ENCODE results near the gene UVRAG. TPM values are rescaled to one million over a fixed set of nuclear protein-coding genes. Genes with fewer than 3 reads are reported as not detected.

UVRAG gene
- total RNA-seq, 4 donors from 2014 or later, result 27.1 to 35.9 (median 31.0) TPM

- Histone ChIP-seq H3K4me1 (no peaks in the 10 kb centered on the region), H3K27me3 (no peaks in the 10 kb centered on the region), H3K9me3 (no peaks in the 10 kb centered on the region), H3K27ac (no peak overlapping the region), H3K4me3 (replicated peaks in 1 of 3) (no peak overlapping the region), H3K36me3 (no peaks in the 10 kb centered on the region)
- intact Hi-C loops (cut with DNase I), result no loop called here
- no peak for DNase-seq
- no peak for TF ChIP-seq CTCF (IDR thresholded peaks at IDR 0.05)
- no peak for TF ChIP-seq POLR2A (IDR thresholded peaks at IDR 0.05)
- 71 to 87% methylated on average over 5 to 13 of the region's 13 CpGs for WGBS, 2 donors
These were observed 357.6 kb downstream of the UVRAG start for GRCh38 chr11:76172583-76172982.

- WGBS, 2 donors, result 91 to 92% methylated on average over 8 of the region's 8 CpGs
- Histone ChIP-seq H3K4me3 (replicated peaks in 1 of 3) (no peak overlapping the region), H3K36me3 (no peaks in the 10 kb centered on the region), H3K4me1 (no peaks in the 10 kb centered on the region), H3K27me3 (no peaks in the 10 kb centered on the region), H3K27ac (no peak overlapping the region), H3K9me3 (no peaks in the 10 kb centered on the region)
- intact Hi-C loops (cut with DNase I), result no loop called here
- TF ChIP-seq POLR2A (IDR thresholded peaks at IDR 0.05), result no peak
- TF ChIP-seq CTCF (IDR thresholded peaks at IDR 0.05), result no peak
- no peak for DNase-seq
These were observed 358.7 kb downstream of the UVRAG start for GRCh38 chr11:76173663-76174062.

- intact Hi-C loops (cut with DNase I), result no loop called here
- Histone ChIP-seq H3K4me3 (replicated peaks in 1 of 3) (no peak overlapping the region), H3K27me3 (no peaks in the 10 kb centered on the region), H3K4me1 (no peaks in the 10 kb centered on the region), H3K9me3 (no peaks in the 10 kb centered on the region), H3K27ac (no peak overlapping the region), H3K36me3 (no peaks in the 10 kb centered on the region)
- TF ChIP-seq POLR2A (IDR thresholded peaks at IDR 0.05) (no peak), CTCF (IDR thresholded peaks at IDR 0.05) (no peak)
- WGBS, 2 donors, result 93 to 96% methylated on average over 5 of the region's 5 CpGs
- DNase-seq, result no peak
These were observed 359.3 kb downstream of the UVRAG start for GRCh38 chr11:76174330-76174729.

- no peaks in the 10 kb centered on the region for H3K4me1 ChIP-seq
- no peaks in the 10 kb centered on the region for H3K27me3 ChIP-seq
- intact Hi-C loops (cut with DNase I), result no loop called here
- 76 to 80% methylated on average over 3 of the region's 4 CpGs for WGBS, 2 donors
- no peak for DNase-seq
- TF ChIP-seq POLR2A (IDR thresholded peaks at IDR 0.05) (no peak), CTCF (IDR thresholded peaks at IDR 0.05) (no peak)
- H3K27ac ChIP-seq, result no peak overlapping the region
- H3K9me3 ChIP-seq, result no peaks in the 10 kb centered on the region
- no peak overlapping the region for H3K4me3 ChIP-seq (replicated peaks in 1 of 3)
- no peaks in the 10 kb centered on the region for H3K36me3 ChIP-seq
These were observed 360.8 kb downstream of the UVRAG start for GRCh38 chr11:76175783-76176182.

GRCh38 chr11:76176463-76176862 lies 361.5 kb downstream of the UVRAG start:
- no peak for DNase-seq
- intact Hi-C loops (cut with DNase I), result no loop called here
- Histone ChIP-seq H3K27ac (no peak overlapping the region), H3K9me3 (no peaks in the 10 kb centered on the region), H3K4me3 (replicated peaks in 1 of 3) (no peak overlapping the region), H3K27me3 (no peaks in the 10 kb centered on the region), H3K4me1 (no peaks in the 10 kb centered on the region), H3K36me3 (no peaks in the 10 kb centered on the region)
- TF ChIP-seq CTCF (IDR thresholded peaks at IDR 0.05) (no peak), POLR2A (IDR thresholded peaks at IDR 0.05) (no peak)
- WGBS, 2 donors, result 84 to 88% methylated on average over 8 to 9 of the region's 9 CpGs
